ENCODE measurements around the gene CABP2.

GRCh38 chr11:67500484-67500821 lies 22.8 kb downstream of the CABP2 start:
- TF ChIP-seq, protein P1, sequence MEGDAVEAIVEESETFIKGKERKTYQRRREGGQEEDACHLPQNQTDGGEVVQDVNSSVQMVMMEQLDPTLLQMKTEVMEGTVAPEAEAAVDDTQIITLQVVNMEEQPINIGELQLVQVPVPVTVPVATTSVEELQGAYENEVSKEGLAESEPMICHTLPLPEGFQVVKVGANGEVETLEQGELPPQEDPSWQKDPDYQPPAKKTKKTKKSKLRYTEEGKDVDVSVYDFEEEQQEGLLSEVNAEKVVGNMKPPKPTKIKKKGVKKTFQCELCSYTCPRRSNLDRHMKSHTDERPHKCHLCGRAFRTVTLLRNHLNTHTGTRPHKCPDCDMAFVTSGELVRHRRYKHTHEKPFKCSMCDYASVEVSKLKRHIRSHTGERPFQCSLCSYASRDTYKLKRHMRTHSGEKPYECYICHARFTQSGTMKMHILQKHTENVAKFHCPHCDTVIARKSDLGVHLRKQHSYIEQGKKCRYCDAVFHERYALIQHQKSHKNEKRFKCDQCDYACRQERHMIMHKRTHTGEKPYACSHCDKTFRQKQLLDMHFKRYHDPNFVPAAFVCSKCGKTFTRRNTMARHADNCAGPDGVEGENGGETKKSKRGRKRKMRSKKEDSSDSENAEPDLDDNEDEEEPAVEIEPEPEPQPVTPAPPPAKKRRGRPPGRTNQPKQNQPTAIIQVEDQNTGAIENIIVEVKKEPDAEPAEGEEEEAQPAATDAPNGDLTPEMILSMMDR (IDR thresholded peaks at IDR 0.05 in 4 of 5, conservative IDR thresholded peaks at IDR 0.05 in 1 of 5): no peak
- TF ChIP-seq POLR2A (IDR thresholded peaks at IDR 0.05): no peak
